Adipose tissue (tissue), 3 donors: ENCODE data around the gene DDI2. TPM values are rescaled to one million over a fixed set of nuclear protein-coding genes. Genes with fewer than 3 reads are reported as not detected.

Experiments
- H3K27ac ChIP-seq: one replicate; pipeline ENCODE4 v1.5.1; 2013; ENCODE audit warnings: low read depth, low read length
- WGBS, 3 donors: extraction: QIAGEN DNeasy Blood & Tissue Kit; methylation state at CpG; one replicate each; pipeline ENCODE4 v1.1.7; 2013; 5-methylcytosine and 5-hydroxymethylcytosine counted together
- polyA plus RNA-seq, 3 donors: library from polyadenylated mRNA; stranded (reverse); fragments of 200-250 nt; gene quantifications; one replicate each; pipeline ENCODE4 v1.2.3, GENCODE V29; 2013
- donor health status: healthy with polysubstance abuse.
- donor health status: Bipolar disorder and iron deficiency.
- donor health status: healthy.

Gene DDI2
- 10 to 100 TPM in 1 of 3 donors, 1 to 10 TPM in 2; 4.2 to 10.4 (median 8.5) TPM for polyA plus RNA-seq

DNA sequence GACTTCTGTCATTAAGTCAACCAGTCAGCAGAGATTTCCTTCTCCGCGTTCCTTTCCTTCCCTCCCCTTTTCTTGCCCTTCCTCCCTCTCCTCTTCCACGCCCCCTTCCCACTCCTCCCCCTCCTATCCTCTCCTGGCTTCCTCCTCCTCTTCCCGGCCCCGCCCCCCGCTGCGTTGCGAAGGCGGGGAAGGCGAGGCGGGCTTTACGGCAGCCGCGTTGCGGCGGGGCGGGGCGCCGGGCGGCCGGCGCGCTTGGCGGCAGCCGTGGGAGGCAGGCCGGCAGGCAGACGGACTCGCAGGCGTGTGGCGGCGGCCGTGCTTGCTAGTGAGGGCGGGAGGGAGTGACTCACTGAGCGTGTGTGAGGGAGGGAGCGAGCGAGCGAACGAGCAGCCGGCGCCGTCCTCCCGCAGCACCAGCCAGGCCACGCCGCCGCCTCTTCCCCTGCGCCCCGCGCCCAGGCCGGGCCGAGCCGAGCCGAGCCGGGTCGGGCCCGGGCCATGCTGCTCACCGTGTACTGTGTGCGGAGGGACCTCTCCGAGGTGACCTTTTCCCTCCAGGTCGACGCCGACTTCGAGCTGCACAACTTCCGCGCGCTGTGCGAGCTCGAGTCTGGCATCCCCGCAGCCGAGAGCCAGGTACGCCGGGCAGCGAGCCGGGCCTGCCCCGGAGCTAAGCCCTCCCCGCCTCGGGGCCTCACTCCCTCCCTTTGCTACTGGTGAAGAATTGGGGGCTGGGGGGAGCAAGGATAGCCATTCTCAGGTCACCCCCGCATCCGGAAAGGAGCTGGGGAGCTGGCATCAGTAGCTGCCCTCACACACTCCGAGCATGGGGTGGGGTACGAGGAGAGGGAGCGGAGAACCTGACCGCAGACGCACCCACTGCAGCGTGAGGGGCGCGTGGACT is at the start of gene DDI2:
Gene DDI2 (plus strand): TSS at position 286 of the 904 bp plus-strand sequence. CDS start 213 bp downstream, at position 499.
- WGBS, 3 donors: 0 to 1% (median 0%) methylated on average over 70 to 84 of the region's 86 CpGs

DNA sequence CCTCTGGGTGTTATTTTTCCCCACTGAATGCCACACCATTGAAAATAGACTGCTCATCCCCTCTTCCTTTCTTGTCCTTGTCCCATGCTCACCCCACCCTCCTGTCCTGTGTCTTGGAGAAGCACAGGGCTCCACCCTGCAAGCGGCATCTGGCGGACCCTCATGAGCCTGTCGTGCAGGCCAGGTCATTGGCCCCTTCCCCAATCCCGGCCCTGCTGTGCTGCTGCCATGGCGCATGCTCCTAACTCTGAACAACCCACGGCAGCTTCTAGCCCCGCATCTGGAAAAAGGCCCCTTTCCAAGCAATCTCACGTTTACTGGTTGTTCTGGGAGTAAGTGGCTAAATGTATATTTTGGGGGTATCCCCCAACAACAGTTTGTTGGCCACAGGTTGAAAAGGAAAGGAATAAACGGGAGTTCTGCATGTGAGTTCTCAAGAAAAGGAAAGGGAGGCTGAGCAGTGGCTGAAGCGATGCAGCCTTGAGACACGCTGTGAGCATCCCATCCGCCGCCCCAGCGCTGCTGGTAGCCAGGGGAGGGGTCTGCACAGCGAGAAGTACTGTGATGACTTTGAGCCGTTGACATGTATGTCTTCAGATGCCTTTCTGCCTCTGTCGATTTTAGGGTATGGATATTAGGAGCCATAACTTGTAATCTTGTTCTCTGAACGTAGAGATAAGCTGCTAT is 48.7 kb upstream of the DDI2 start:
- WGBS, 3 donors: 92 to 93% (median 92%) methylated on average over 18 of the region's 18 CpGs
- H3K27ac ChIP-seq: no peak overlapping the region

More for the DNA sequence above, at the start of gene DDI2:
- H3K27ac ChIP-seq: peak within 1 kb of the TSS; percentile 89

DNA sequence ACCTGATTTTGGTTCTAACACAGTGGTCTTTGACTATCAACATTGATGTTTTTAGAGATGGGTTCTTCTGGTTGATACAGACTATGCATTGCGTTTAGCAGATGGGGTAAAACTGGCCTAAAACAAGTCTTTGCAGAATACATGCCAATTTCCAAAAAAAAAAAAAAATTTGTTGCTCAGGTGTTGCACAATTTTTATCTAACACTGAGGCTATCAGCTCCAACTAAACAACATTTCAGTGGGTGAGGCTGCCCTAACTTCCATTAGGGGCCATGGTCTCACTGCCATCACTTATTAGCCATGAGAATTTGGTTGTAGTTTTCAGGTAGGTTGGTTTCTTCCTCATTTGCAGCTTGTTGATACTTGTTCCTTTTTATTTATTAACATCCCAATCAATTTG is 46.4 kb upstream of the DDI2 start:
- WGBS, 3 donors: 90 to 95% (median 94%) methylated on average over 1 of the region's 1 CpG
- no peak overlapping the region for H3K27ac ChIP-seq

DNA sequence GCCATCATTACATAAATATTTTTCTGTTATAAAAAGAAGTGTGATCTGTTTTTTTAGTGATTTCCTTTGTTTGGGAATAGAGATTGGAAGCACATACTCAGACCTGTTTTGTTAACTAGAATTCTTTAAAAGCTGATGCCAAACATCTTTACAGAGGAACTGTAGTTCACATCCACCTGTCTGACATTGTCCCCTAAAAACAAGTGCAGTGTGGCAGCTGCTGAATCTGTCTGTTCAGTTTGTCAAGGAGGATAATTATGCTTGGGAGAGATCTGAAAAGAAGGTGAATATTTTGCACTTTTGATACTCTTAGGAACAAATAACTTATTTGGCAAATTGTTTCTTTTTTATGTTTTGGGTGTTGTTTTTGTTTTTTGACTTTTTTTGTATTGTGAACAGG is 46.0 kb upstream of the DDI2 start:
- H3K27ac ChIP-seq: no peak overlapping the region

DNA sequence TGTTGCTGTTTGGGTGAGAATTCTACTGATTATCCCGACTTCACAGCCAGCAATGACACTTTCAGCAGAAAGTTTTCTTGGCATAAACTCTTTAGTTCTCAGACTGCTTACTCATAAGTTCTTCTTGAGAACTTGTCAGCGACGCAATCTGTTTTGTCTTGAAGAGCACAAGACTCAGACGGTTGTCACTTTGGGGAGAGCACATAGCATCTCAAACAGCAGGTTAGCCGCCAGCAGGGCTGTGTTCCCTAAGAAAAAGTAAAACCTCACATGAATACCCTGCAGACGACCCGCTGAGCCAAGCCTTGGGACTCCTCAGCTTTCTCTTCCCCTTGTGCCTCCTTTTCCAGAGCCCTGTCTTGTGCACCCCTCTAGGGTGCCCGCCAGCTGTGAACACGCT is 43.8 kb upstream of the DDI2 start:
- 83 to 87% (median 83%) methylated on average over 9 of the region's 9 CpGs for WGBS, 3 donors
- no peak overlapping the region for H3K27ac ChIP-seq

DNA sequence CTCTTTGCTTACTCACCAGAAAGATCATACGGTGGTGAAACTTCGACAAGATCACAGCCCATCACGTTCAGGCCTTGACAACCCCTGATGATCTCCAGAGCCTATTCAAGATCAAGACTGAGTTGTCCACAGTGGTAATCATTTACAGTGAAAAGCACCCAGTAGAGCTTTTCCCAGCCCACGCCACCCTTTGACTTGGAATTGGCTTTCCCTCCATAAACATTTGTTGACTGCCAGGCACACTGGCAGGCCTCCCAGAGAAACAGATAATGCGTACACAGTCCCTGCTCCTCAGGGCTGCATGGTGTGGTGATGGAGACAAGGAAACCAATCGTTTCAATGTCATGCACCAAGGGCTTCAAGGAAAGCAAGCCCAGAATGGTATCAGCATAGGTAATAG is 42.5 kb upstream of the DDI2 start:
- H3K27ac ChIP-seq: no peak overlapping the region
- 67 to 89% (median 84%) methylated on average over 6 of the region's 6 CpGs for WGBS, 3 donors

DNA sequence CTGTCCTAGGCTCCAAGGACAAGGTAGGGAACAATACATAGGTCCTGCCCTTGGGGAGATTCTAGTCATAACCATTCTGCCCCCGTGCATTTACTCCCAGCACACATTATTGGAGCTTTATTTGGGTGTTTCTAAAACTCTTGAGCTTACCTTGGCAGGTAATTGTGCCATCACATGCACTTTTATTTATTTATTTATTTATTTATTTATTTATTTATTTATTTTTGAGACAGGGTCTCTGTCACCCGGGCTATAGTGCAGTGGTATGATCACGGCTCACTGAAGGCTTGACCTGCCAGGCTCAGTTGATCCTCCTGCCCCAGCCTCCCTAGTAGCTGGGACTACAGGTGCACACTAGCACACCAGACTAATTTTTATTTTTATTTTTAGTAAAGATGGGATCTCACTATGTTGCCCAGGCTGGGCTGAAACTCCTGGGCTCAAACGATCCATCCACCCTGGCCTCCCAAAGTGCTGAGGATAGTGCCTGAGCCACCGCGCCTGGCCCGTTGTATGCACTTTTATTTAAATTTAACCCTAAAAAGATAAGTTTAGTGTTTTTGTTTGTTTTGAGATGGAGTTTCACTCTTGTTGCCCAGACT is 41.6 kb upstream of the DDI2 start:
- 94 to 99% (median 98%) methylated on average over 7 of the region's 7 CpGs for WGBS, 3 donors
- H3K27ac ChIP-seq: no peak overlapping the region

DNA sequence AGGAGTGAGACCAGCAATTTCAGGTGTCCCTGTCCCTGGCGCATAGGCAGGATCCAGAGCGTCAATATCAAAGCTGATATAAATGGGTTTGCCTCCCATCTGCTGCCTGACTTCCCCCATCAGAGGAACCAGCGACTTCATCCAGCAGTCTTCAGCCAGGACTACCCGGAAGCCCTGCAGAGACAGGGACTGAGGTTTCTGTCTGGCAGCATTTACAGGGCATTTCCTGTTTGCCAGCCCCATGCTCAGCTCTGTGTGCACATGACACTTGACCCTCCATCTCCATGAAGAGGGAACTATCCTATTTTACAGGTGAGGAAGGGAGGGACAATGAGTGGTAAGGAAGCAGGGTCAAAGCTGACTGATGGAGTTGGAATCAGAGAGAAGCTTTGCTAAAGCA is 39.6 kb upstream of the DDI2 start:
- no peak overlapping the region for H3K27ac ChIP-seq
- 60 to 71% (median 61%) methylated on average over 4 of the region's 4 CpGs for WGBS, 3 donors

DNA sequence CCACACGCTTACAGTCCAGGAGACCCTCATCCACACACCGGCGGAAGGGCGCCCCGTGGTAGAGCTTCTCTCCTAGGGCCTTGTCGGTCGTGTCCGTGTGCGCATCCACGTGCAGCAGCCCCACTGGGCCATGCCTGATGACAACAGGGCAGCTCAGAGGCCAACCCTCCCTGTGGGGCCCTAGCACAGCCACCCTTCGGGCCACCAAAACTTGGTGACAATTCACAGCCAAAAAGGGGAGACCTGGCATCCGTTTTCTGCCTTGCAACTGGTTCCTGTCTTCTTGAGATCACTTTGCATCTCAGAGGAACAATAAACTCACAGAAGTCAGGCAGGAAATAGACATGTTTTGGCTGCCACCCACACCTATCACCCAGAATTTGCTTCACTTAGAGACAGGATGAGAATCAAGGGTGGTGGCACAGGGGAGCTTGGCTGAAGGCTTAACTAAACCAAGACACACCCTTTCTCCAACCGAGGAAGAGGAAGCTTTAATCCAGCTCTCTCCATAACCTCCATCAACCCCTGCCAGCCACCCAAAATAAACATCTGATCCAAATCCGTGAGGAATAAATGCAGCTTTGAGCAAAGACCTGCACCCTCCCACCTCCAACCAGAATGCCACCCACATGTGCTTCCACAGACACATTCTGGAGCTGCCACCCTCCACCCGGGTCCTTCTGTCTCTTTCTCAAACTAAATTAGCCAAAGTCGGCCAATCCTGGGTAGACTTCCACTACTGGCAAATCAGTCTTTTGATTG is 38.2 kb upstream of the DDI2 start:
- no peak overlapping the region for H3K27ac ChIP-seq
- 81 to 82% (median 81%) methylated on average over 16 of the region's 16 CpGs for WGBS, 3 donors

DNA sequence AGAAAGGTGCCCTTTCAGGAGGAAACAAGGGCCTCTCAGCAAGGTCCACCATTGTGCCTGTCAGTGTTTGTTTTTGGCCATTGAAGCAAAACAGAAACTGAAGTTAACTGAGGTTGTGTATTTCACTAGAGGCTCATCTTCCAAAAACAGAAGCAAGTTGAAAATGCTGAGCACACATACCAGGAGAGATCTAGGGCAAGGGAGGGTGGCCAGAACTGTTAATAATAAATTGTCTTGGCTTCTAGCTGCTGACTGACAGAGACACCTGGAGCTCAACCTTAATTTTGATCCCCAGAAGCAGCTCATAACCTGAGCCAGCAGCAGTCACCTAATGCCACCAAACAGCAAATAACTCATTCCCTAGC is 37.6 kb upstream of the DDI2 start:
- no peak overlapping the region for H3K27ac ChIP-seq

DNA sequence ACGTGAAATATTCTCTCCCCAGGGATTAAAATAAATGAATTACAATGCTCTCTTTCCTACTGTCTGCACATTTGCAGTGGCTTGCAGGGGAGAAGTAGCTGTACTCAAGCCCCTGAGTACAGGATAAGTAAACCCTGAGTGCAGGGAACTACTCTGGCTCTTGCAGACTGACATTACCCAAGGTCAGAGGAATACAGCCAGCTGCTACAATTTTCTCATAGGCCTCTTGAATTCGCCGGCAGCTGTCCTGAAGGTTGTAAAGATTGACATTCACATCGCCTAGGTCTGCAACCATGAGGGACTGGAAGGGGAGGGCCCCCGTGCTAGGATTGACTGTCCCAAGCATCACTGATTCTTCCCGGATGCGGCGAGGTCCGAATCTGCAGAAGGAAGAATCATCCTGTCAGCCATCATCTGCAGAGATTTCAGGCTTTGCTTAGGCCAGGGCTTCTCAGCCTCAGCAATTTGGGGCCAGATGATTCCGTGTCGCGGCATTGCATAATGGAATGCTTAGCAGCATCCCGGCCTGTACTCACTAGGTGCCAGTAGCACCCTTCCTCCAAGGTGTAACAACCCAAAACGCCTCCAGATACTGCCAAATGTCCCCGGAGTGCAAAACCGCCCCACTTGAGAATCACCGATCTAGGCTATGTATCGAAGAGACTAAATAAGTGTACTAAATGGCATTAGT is 34.1 kb upstream of the DDI2 start:
- no peak overlapping the region for H3K27ac ChIP-seq
- WGBS, 3 donors: 71 to 93% (median 91%) methylated on average over 18 of the region's 18 CpGs

DNA sequence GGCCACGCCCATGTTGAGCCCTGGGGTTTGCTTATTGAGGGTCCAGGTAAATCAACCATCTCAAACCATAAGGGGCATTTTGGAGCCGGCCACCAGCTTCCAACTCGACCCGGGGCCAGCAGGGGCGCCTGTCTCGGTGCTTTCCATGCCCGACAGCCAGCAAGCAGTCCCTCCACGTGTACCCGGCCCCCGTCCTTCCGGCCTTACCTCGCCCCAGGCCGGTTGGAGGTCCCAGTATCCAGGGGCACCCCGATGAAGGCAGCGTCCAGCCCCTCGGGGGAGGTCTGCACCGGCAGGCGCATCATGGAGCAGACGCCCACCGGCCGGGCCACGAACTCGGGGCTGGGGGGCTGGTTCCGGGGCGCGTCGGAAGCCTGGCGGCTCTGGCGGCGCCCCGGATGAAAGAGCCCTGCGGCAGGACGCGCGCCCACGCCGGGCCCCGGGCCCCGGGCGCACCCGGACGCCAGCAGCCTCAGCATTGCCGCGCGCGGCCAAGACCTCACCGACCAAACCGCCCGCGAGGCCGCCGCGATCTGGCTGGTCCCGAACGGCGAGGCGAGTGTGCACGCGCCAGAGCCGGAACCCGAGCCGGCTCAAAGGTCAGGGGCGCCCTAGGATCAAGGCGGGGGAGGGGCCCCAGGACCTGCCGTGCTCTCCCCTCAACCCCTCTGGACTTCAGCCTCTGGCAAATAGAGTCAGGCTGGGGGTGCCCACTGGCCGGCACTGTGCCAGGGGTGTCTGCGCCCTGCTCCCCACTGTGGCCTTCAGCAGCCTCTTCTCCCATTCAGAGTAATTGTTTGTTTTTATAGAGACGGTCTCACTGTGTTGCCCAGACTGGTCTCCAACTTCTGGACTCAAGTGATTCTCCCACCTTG is 32.5 kb upstream of the DDI2 start, which contains the start of gene AGMAT:
Gene AGMAT (minus strand): TSS at position 563 of the 875 bp plus-strand sequence. CDS start 84 bp downstream, at position 479.
- 2 to 4% (median 3%) methylated on average over 60 to 68 of the region's 68 CpGs for WGBS, 3 donors
- no peak within 1 kb of the TSS for H3K27ac ChIP-seq

DNA sequence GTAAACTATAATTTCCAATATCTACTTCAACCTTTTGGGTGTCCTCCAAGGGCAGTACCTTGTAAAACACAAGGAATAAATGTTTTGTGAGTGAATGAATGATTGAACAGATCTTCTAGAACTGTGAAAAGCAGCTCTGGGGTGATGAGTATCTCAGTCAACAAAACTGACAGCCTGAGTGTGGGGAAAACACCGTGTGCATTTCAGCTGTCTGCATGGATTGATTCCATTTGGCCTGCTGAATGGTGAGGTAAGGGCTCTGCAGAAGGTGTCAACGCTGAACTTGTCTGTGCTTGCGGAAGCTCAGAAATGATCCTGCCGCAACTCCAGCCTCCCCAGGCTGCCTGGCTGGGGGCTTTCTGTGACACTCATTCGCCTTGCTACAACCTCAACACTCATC is 25.0 kb upstream of the DDI2 start:
- 75 to 82% (median 78%) methylated on average over 5 of the region's 5 CpGs for whole genome bisulfite sequencing, 3 donors
- H3K27ac ChIP-seq: no peak overlapping the region

DNA sequence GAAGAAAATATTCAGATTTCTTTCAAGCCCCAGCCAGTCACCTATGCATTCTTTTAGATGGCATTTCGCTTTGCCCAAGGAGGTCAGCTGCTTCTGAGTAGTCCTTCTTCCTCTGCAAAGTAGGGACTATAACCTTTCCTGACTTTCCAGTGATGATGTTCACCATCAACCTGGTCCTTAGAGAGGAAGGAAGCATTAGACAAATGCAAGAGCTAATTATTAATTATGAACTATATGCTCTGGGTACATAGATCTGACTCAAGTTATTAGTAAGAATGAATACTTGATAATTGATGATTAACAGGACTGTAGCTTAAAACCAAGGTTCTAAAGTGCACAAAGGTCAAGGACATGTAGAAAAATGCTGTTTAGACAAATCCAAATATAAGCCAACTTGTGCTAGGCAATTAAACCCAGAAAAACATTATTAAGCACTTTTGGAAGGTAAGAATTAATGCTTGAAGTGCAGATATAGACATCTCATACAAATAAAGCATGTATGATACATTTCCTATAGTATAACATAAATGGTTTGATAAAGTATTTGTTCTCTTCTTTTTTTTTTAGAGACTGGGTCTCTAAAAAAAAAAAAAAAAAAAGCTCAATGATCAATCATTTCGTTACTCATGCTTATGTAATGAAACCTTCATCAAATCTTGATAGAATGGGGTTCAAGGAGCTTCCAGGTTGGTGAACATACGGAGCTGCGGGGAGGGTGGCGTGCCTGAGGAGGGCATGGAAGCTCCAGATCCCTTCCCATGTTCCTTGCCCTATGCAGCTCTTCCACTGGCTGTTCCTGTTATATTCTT is 21.2 kb upstream of the DDI2 start:
- whole genome bisulfite sequencing, 3 donors: 55 to 85% (median 84%) methylated on average over 5 of the region's 5 CpGs
- no peak overlapping the region for H3K27ac ChIP-seq

DNA sequence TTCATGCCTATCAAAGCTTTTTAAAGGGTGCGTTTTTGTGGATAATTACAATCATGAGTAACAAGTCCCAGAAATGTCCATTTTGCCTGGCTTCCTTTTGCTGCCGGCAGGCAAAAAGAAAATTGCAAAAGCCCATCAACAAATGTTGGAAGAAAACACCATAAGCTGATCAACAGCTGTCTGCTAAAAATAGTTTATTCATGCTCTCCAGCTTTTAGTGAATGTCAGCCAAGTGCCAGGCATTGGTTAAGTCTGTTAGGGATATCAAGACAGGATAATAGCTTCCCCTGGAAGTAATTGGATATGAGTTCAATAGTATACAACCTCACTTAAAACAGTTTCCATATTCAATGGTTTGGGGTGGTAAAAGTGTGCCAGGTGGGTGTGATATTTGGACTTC is 18.8 kb upstream of the DDI2 start:
- WGBS, 3 donors: 47 to 61% (median 49%) methylated on average over 2 of the region's 2 CpGs
- H3K27ac ChIP-seq: no peak overlapping the region
